PC-9 (cell line): ENCODE results near the gene KRTAP10-5. TPM values are rescaled to one million over a fixed set of nuclear protein-coding genes. Genes with fewer than 3 reads are reported as not detected.

Experiments used
- BruUV-seq: library from RNA; stranded (reverse); fragments of 400-500 nt; replicated peaks from 2 replicates; lab custom pipeline; 2021; lab: Mats Ljungman, UMichigan
- CTCF ChIA-PET: fragments of 300-600 bp; sonication (Branson Sonifier 250); formaldehyde crosslinking; loops from one replicate; lab custom pipeline; 2022; ENCODE audit warnings: antibody characterized with exemption; lab: Charles Lee
- POLR2A ChIA-PET: fragments of 300-600 bp; sonication (Branson Sonifier 250); formaldehyde crosslinking; loops from one replicate; lab custom pipeline; 2022; ENCODE audit warnings: antibody characterized with exemption; ENCODE audit not compliant: unreplicated experiment; lab: Charles Lee
- DNase-seq, 2 experiments: peaks; one replicate each; pipeline versions ENCODE4 v3.0.0 to v3.0.0-alpha.2; 2015 to 2022; ENCODE audit warnings: mixed read lengths in 1 of 2
- H2AFZ ChIP-seq: fragments of 200-600 bp; sonication (generic); 2 replicates; pipeline ENCODE4 v1.8.1; 2017; ENCODE audit warnings: antibody characterized with exemption
- H3F3A ChIP-seq: fragments of 200-600 bp; sonication (generic); 2 replicates; pipeline ENCODE4 v1.8.1; 2017; ENCODE audit warnings: antibody characterized with exemption, mild to moderate bottlenecking, low read depth; ENCODE audit not compliant: insufficient read depth
- H3K27ac ChIP-seq: fragments of 200-600 bp; sonication (generic); 2 replicates; pipeline ENCODE4 v1.6.1; 2016; ENCODE audit warnings: mixed run types
- H3K27me3 ChIP-seq: fragments of 200-600 bp; sonication (generic); 2 replicates; pipeline ENCODE4 v1.6.1; 2016; ENCODE audit warnings: low read depth, mixed run types; ENCODE audit not compliant: insufficient read depth
- H3K36me3 ChIP-seq: fragments of 200-600 bp; sonication (generic); 2 replicates; pipeline ENCODE4 v1.6.1; 2016; ENCODE audit warnings: low read depth, mixed run types
- H3K4me1 ChIP-seq: fragments of 200-600 bp; sonication (generic); replicated peaks from 2 replicates; pipeline ENCODE4 v1.6.1; 2016; ENCODE audit warnings: mixed run types; ENCODE audit not compliant: insufficient read depth
- H3K4me2 ChIP-seq: fragments of 200-600 bp; sonication (generic); 2 replicates; pipeline ENCODE4 v1.6.1; 2017; ENCODE audit warnings: mixed run types
- H3K4me3 ChIP-seq: fragments of 200-600 bp; sonication (generic); 2 replicates; pipeline ENCODE4 v1.6.1; 2016; ENCODE audit warnings: mixed run types
- H3K79me2 ChIP-seq: fragments of 200-600 bp; sonication (generic); 2 replicates; pipeline ENCODE4 v1.6.1; 2017; ENCODE audit warnings: low read depth, mixed run types
- H3K9me2 ChIP-seq: fragments of 200-600 bp; sonication (generic); 2 replicates; pipeline ENCODE4 v1.8.1; 2017; ENCODE audit warnings: mild to moderate bottlenecking; ENCODE audit not compliant: insufficient read depth
- H3K9me3 ChIP-seq: fragments of 200-600 bp; sonication (generic); 2 replicates; pipeline ENCODE4 v1.8.1; 2016; ENCODE audit warnings: low read depth; ENCODE audit not compliant: insufficient read depth
- H4K20me1 ChIP-seq: fragments of 200-600 bp; sonication (generic); 2 replicates; pipeline ENCODE4 v1.8.1; 2017; ENCODE audit not compliant: insufficient read depth
- CTCF ChIP-seq: fragments of 200-600 bp; sonication (generic); conservative IDR thresholded peaks from 2 replicates; pipeline ENCODE4 v1.6.1; 2017; ENCODE audit warnings: mixed run types, antibody characterized with exemption, mild to moderate bottlenecking, moderate library complexity
- EZH2 ChIP-seq: fragments of 200-600 bp; sonication (generic); IDR thresholded peaks from 2 replicates; pipeline ENCODE4 v1.8.0; 2017; ENCODE audit warnings: antibody characterized with exemption, low read depth
- intact Hi-C: fragments of 100-400 bp; cut with micrococcal nuclease; formaldehyde crosslinking; loops from one replicate; pipeline ENCODE4 v1.10.0; 2022; ENCODE audit not compliant: unreplicated experiment
- total RNA-seq: library from RNA; stranded (reverse); gene quantifications from 2 replicates; pipeline ENCODE4 v1.2.3, GENCODE V29; 2021

KRTAP10-5 gene
- total RNA-seq, 1 experiment from 2014 or later, result not detected

GRCh38 chr21:44585892-44586291 lies 5.5 kb upstream of the KRTAP10-5 start:
- ChIA-PET CTCF (no interaction called here), POLR2A (no interaction called here)
- Histone ChIP-seq H3F3A (no peaks in the 10 kb centered on the region), H3K36me3 (no peaks in the 10 kb centered on the region), H3K27me3 (peaks cover 35% of the 10 kb centered on the region), H3K4me2 (no peak overlapping the region), H3K79me2 (no peaks in the 10 kb centered on the region), H3K27ac (no peak overlapping the region), H3K4me1 (no peaks in the 10 kb centered on the region), H3K4me3 (no peak overlapping the region), H2AFZ (no peak overlapping the region), H4K20me1 (no peaks in the 10 kb centered on the region), H3K9me3 (no peaks in the 10 kb centered on the region), H3K9me2 (no peaks in the 10 kb centered on the region)
- BruUV-seq, result no TSS peak
- DNase-seq, result no peak
- TF ChIP-seq EZH2 (no peak), CTCF (no peak)
- intact Hi-C loops, result no loop called here

GRCh38 chr21:44583800-44584147 lies 3.4 kb upstream of the KRTAP10-5 start:
- H3K27ac ChIP-seq, result no peak overlapping the region
- TF ChIP-seq EZH2 (no peak), CTCF (no peak)
- H2AFZ ChIP-seq, result no peak overlapping the region
- peaks cover 28% of the 10 kb centered on the region for H3K27me3 ChIP-seq
- CTCF ChIA-PET, result no interaction called here
- no peaks in the 10 kb centered on the region for H3K79me2 ChIP-seq
- H3K36me3 ChIP-seq, result no peaks in the 10 kb centered on the region
- DNase-seq, result no peak
- no peaks in the 10 kb centered on the region for H3K9me2 ChIP-seq
- intact Hi-C loops, result no loop called here
- H3K9me3 ChIP-seq, result no peaks in the 10 kb centered on the region
- H4K20me1 ChIP-seq, result no peaks in the 10 kb centered on the region
- POLR2A ChIA-PET, result no interaction called here
- H3K4me1 ChIP-seq, result no peaks in the 10 kb centered on the region
- H3F3A ChIP-seq, result no peaks in the 10 kb centered on the region
- H3K4me2 ChIP-seq, result no peak overlapping the region
- no TSS peak for BruUV-seq
- H3K4me3 ChIP-seq, result no peak overlapping the region

DNA sequence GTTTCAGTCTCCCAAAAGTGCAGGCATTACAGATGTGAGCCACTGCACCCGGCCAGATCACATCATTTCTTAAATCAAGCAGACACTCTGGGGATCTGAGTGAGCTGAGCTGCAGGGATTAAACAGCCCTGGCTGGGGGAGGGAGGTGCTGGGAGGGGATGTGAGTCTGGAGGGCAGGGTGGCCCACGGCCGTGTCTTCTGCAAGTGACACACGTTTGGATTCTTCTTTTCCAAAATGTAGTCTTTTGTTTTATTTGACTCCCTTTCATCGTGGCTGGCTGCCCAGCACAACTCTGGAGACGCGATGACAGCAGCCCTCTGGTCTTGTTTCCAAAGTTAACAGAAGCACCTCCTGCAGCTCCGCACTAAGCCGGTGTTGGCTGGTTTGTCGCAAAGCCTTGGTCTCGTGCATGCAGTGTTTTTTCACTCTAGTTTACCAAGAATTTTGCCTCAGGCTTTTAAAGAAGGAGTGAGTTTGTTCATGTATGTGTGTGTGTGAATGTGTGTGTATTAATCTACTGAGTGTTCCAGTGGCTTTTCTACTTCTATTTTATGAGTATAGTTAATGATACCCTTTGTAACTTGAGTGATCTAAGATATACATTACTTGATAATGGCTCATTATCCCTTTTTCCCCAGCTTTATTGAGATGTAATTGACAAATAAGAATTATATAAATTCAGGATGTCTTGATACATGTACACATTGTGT lies 2.8 kb upstream of the KRTAP10-5 start:
- intact Hi-C loops, result no loop called here
- Histone ChIP-seq H3K9me2 (no peaks in the 10 kb centered on the region), H3K27me3 (peaks cover 30% of the 10 kb centered on the region), H3K4me3 (no peak overlapping the region), H3K9me3 (no peaks in the 10 kb centered on the region), H3F3A (no peaks in the 10 kb centered on the region), H4K20me1 (no peaks in the 10 kb centered on the region), H2AFZ (no peak overlapping the region), H3K27ac (no peak overlapping the region), H3K4me1 (no peaks in the 10 kb centered on the region), H3K79me2 (no peaks in the 10 kb centered on the region), H3K4me2 (no peak overlapping the region), H3K36me3 (no peaks in the 10 kb centered on the region)
- no peak for DNase-seq
- CTCF ChIA-PET, result no interaction called here
- POLR2A ChIA-PET, result no interaction called here
- TF ChIP-seq EZH2, result no peak
- no peak for TF ChIP-seq CTCF
- no TSS peak for BruUV-seq
